Stimulated activated CD8-positive, alpha-beta memory T cell treated with anti-CD3 and anti-CD28 coated beads, Interleukin-7, amount 100 ng/mL, for 24 hours (primary cell): Measurements from ENCODE around the gene FMNL3.

Source experiments
- DNase-seq: peaks from one replicate; pipeline ENCODE4 v3.0.0-alpha.2; 2020; ENCODE audit warnings: low read depth

The FMNL3 gene

GRCh38 chr12:49678711-49679110 lies 28.5 kb downstream of the FMNL3 start:
- no peak for DNase-seq

- DNase-seq = no peak
Observed at GRCh38 chr12:49675137-49675536, 32.1 kb downstream of the FMNL3 start.

GRCh38 chr12:49674318-49674981 lies 32.8 kb downstream of the FMNL3 start:
- DNase-seq = no peak

- DNase-seq = no peak
Observed at GRCh38 chr12:49673446-49674317, 33.5 kb downstream of the FMNL3 start.

- no peak for DNase-seq
Observed at GRCh38 chr12:49672301-49673217, 34.6 kb downstream of the FMNL3 start.

- DNase-seq = peak; percentile 17
Observed at GRCh38 chr12:49671031-49671765, 36.0 kb downstream of the FMNL3 start.

GRCh38 chr12:49669796-49670195 lies 37.4 kb downstream of the FMNL3 start:
- no peak for DNase-seq

- DNase-seq = no peak
Observed at GRCh38 chr12:49667325-49668090, 39.7 kb downstream of the FMNL3 start.

- no peak for DNase-seq
Observed at GRCh38 chr12:49666176-49666575, 41.0 kb downstream of the FMNL3 start.

GRCh38 chr12:49665384-49665783 lies 41.8 kb downstream of the FMNL3 start:
- DNase-seq = no peak

GRCh38 chr12:49664591-49665239 lies 42.5 kb downstream of the FMNL3 start:
- no peak for DNase-seq

GRCh38 chr12:49664167-49664566 lies 43.0 kb downstream of the FMNL3 start:
- DNase-seq = no peak

- DNase-seq = peak; percentile 34
Observed at GRCh38 chr12:49662998-49663843, 44.0 kb downstream of the FMNL3 start.

- no peak for DNase-seq
Observed at GRCh38 chr12:49661746-49662145, 45.5 kb downstream of the FMNL3 start.

GRCh38 chr12:49661191-49661590 lies 46.0 kb downstream of the FMNL3 start:
- DNase-seq = no peak

- no peak for DNase-seq
Observed at GRCh38 chr12:49659753-49660152, 47.5 kb downstream of the FMNL3 start.

- DNase-seq = no peak
Observed at GRCh38 chr12:49658276-49658675, 48.9 kb downstream of the FMNL3 start.

GRCh38 chr12:49655595-49656236 lies 51.5 kb downstream of the FMNL3 start:
- no peak for DNase-seq

- no peak for DNase-seq
Observed at GRCh38 chr12:49654715-49655114, 52.5 kb downstream of the FMNL3 start.
